CD4-positive, alpha-beta T cell treated with Interleukin-15 for 1 hour (primary cell): Measurements from ENCODE around the gene LRRC19.

Source experiments
- DNase-seq: peaks from one replicate; pipeline ENCODE4 v3.0.0-alpha.2; 2020

LRRC19 gene, protein sequence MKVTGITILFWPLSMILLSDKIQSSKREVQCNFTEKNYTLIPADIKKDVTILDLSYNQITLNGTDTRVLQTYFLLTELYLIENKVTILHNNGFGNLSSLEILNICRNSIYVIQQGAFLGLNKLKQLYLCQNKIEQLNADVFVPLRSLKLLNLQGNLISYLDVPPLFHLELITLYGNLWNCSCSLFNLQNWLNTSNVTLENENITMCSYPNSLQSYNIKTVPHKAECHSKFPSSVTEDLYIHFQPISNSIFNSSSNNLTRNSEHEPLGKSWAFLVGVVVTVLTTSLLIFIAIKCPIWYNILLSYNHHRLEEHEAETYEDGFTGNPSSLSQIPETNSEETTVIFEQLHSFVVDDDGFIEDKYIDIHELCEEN

GRCh38 chr9:27005491-27005890, at the start of gene LRRC19:
Gene LRRC19 (minus strand): TSS chr9:27005672. CDS start chr9:26999694, 5,978 bp downstream.
- DNase-seq = no peak

DNA sequence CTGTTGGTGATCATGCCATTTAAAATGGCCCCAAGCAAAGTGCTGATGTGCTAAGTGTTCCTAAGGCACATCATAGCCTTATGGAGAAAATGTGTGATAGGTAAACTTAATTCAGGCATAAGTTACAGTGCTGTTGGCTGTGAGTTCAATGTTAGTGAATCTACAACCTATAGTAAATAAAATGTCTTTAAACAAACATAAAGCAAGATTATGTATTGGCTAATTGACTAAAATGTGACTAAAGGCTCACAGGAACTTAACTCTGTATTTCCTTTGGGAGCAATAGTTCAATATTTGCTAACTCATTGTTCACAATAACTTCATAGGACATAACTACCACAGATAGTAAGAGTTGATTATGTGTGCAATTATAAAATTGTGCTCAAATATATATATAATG, 49.4 kb upstream of the LRRC19 start:
- no peak for DNase-seq

- no peak for DNase-seq
These were observed 48.7 kb upstream of the LRRC19 start for GRCh38 chr9:27054125-27054524.

- DNase-seq = no peak
These were observed 48.0 kb upstream of the LRRC19 start for GRCh38 chr9:27053369-27054022.

DNA sequence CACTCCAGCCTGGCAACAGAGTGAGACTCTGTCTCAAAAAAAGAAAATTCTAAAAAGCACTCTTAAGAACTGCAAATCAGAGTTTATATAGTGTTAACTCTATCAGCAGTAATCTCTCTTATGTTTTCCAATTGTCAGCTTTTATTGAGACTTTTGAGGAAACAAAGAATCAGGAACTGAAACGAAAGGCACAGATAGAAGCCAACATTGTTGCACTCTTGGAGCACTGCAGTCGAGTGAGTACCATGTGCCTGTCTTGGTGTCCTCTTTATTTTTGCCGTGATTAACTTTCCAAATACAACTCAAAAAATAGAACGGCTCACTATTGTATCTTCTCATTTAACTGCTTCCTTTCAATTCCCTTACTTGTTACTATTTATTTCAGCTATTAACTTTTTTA, 41.7 kb upstream of the LRRC19 start:
- no peak for DNase-seq

- no peak for DNase-seq
These were observed 37.7 kb upstream of the LRRC19 start for GRCh38 chr9:27043176-27043575.

DNA sequence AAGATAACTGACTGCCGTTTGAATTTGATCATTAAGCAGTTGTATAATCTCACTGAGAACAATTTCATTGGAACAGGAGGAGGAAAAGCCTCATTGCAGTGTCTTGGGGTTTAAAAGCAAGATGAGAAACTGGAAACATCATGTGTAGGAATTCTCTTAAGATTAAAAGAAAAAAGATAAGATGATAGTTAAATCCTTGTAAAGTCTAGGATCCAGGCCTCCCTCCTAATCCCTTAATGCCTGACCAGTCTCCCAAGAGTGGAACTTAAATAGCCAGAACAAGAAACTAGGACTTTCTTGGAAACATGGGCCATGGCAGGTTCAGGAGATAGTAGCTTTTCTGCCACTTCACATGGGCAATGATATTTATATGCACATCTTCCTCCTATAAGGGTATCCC, 37.0 kb upstream of the LRRC19 start:
- DNase-seq = no peak

- no peak for DNase-seq
These were observed 36.3 kb upstream of the LRRC19 start for GRCh38 chr9:27041746-27042145.

DNA sequence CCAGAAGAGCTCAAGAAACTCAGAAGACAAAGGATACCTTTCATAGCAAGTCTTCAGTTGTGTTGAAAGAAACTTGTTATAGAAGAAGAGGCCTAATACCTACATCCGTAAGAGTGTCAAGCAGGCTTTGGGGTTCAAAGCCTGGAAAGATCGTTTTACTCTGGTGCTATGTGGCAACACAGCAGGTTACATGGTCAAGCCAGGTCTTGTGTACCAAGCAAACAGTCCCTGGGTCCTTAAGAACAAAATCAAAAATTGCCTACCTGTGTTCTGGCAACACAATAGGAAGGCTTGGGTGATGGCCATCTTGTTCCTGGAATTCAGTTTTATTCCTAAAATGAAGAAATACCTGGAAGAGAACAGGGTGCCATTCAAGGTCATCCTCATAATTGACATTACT, 32.0 kb upstream of the LRRC19 start:
- no peak for DNase-seq

DNA sequence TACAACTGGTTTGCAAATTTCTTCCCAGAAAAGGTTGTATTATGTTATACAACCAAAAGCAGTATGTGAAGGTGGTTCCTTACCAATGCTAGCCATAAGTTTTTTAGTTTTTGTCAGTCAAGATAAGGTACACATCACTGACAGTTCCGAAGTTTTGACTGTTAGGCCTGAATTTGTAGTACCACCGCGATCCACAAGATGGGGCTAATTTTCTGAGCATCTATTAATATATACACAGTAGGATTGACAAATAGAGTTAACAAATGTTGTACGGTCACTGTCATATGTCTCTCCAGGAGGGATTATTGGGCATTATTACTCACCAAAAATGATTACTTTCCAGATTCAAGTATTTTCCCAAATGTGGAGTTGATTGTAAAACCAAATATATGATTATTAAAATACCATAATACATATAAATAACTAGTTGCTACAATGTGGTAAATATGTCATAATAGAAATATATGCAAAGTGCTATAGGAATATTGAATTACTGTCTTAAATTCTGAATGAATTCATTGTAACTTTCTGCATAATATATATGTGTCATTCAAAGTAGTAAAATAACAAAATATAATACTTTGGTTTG, 28.4 kb upstream of the LRRC19 start:
- no peak for DNase-seq

GRCh38 chr9:27029186-27029585, 23.7 kb upstream of the LRRC19 start:
- no peak for DNase-seq

DNA sequence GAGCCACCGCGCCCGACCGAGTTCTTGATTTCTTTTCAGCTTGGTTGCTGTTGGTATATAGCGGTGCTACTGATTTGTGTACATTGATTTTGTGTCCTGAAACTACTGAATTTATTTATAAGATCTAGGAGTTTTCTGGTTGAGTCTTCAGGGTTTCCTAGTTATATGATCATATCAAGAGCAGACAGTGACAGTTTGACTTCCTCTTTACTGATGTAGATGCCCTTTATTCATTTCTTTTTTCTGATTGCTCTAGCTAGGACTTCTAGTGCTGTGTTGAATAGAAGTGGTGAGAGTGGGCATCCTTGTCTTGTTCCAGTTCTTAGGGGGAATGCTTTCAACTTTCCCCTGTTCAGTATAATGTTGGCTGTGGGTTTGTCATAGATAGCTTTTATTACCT, 17.4 kb upstream of the LRRC19 start:
- no peak for DNase-seq

DNA sequence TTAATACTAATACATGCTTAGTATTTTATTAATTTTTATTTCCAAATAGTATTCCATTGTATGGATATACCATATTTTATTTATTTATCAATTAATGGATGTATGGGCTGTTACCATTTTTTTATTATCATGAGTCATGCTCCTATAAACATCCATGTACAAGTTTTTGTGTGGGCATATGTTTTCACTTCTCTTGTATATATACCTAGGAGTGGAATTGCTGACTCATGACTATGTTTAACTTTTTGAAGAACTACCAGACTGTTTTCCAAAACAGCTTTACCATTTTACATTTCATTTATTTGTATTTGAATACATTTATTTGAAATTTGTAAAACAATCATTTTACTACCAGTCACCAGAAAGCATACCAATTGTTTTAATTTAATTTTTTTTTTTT, 14.1 kb upstream of the LRRC19 start:
- DNase-seq = no peak

DNA sequence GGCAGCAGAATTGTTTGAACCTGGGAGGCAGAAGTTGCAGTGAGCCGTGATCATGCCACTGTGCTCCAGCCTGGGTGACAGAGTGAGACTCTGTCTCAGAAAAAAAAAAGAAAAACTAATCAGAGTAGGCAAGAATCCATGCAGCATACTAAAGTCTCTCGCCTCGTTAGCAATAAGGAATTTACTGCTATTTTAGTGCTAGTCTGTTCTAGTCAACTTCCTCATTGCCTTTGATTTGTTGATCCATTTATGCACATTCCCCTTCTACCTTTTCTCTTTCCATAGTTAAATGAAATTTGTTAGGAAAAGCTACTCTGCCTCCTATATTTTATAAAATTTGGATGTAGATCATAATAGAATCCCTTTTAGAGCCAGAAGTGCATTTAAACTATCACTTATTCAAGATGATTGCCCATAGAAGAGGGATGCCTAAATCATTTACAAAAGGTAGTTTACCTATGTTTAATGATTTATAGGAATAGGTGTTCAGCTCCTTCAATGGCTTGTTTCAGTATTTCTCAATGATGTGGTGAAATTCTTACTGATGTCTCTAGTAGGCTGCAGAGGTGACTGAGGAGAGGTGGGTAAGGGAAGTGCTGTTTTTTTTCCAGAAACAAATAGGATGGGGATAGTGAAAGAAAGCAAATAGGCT, 1.9 kb downstream of the LRRC19 start:
- no peak for DNase-seq

DNA sequence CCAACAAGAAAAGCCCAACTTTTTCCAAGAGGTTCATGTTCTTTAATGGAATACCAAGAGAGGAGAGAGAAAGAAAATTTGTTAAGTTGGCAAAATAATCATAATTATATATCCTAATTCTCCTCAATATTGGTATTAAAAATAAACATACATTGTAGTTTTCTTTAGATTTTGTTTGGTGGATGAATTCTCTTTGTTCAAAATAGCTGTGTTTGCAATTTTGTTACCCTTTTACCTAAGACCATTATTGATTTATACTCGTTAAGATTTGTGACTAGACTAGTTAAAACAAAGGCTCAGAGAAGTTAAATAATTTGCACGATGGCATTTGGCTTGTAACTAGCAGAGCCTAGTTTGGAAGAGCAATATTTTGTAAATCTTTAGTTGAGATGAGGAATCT, 9.7 kb downstream of the LRRC19 start:
- no peak for DNase-seq

DNA sequence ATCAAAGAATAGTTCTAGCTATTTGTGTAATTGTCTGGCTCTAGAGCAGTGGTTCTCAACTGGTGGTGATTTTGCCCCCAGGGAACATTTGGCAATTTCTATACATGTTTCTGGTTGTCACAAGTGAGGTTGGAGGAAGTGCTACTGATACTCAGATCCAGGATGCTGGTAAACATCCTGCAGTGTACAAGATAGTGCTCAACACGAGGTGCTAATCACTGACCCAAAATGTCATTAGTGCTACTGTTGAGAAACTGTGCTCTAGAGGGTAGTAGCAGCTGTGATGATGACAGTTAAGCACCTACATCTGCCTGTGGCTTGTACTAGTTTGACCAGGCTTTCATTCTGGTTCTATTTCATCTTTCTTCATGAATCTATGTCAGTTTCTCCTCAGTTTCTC, 22.1 kb downstream of the LRRC19 start:
- no peak for DNase-seq

DNA sequence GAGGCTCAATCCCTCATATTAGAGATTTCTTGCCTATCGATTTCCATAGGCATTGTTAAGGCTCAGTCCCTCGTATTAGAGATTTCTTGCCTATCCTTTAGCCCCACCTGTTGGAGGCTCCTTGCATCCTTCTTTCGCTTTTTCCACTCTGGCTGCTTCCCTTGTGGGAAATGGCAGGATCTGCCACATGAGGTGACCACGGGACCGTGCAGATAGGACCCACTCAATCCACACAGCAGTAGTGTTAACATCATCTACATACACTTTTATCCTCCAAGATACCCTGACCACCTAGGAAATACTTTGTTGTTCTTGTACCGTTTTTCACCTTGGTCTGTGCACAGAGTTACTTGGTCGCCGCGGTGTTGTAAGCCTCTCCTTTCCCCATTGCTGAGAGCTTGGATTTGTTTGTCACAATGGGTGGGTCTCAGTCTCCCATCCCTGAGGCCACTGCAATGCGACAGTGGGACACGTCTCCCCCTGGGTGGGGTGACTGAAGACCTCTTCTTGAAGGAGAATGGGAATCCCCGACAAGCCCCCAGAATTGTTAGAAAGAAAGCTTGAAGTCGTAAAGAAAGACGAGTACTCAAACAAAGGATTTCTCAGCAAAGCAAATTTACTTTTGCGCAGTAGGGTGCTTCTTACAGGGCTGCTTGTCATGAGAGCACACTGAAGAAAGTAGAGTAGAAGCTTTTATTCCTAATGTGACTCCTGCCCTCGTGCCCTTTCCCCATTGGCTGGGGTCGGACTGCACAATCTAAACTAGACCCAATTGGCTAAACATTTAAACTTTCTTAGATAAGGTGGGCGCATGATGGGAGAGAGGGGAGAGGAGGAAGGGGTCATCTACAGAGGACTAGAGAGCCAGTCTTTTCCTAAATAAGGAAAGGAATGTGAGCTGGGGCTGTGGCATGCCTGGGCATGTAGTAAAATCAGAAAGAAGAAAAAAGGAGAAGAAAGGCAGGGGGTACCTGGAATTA, 29.5 kb downstream of the LRRC19 start:
- DNase-seq = peak; percentile 19

DNA sequence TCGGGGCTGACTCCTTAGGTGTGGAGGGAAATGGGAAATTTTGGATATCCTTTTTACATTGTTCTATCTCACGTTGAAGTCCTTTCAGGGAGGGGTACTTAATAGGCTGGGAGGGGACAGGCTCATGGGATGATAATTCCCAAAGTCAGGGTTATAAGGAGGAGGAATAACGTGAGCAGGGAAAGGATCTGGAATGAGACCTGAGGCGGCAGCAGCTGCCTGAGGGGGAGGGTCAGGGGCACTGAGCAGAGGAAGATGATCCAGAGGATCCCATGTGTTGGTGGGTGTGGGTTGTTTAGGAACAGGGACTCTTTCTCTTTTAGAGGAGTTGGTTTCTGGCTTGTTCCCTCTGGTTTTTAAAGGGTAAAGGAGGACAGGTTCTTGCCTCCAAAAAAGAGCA, 30.5 kb downstream of the LRRC19 start:
- no peak for DNase-seq

DNA sequence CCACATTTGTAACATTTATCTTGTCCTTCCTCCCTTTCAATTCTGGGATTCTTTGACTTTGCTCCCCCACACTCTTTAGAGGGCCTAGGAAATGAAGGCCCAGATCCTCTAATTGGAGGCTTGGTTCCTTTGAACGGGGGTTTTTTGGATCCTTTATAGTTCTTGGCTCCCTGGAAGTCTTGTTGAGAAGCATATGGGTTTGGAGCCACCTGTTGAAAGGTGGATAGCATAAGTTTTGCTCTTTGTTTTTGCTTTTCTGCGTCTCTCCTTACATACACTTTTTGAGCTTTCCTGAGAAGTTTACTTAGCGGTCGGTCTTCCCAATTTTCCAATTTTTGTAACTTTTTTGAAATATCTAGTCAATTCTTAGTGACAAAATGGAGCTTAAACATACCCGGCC, 31.5 kb downstream of the LRRC19 start:
- DNase-seq = no peak

GRCh38 chr9:26971721-26972120, 33.8 kb downstream of the LRRC19 start:
- DNase-seq = no peak

DNA sequence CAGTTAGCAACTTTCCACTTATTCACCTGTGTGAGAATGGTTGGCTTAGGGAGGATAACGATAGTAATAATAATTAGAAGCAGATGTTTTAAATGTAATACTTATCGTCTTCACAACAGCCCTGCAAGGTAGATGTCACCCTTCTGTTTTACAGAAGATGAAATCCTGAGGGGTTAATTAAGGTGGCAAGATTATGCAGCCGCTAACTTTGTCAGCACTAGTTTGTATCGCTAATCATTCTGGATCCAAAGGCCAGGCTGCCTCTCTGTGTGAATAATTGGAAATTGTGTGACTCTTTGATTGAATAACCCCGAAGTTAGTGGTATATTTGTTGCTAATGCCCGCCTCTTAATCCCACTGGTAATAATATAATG, 48.6 kb downstream of the LRRC19 start:
- DNase-seq = no peak
